ENCODE data around the gene BDKRB1. TPM values are rescaled to one million over a fixed set of nuclear protein-coding genes. Genes with fewer than 3 reads are reported as not detected.

The BDKRB1 gene
- total and polyA plus RNA-seq, 11 donors, result 0.08 to 1.7 (median 0.79) TPM; not detected in 7

DNA sequence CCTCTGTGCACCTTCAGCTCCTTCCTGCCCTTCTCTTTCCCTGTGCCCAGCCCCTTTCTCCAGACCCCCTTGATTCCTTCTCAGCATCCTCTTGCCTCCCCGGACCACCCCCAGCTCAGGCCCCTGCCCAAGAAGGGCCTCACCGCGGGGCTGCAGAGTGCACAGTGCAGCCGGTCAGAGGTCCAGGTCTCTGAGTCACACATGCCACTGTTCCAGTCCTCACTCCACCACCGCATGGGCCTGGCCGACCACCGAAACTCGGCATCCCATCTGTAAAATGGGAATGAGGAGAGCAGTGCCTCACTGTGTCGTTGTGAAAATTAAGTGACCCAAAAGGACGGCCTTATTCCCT, 13.3 kb downstream of the BDKRB1 start:
- Histone ChIP-seq H3K36me3 (no peaks in the 10 kb centered on the region), H3K9me3 (peaks cover 0 to 20% (median 0%) of the 10 kb centered on the region in 12 donors), H3K27me3 (peaks cover 0 to 2% (median 0%) of the 10 kb centered on the region in 9 donors), H3K4me1 (no peaks in the 10 kb centered on the region), H3K4me3 (no peak overlapping the region), H3K27ac (peak overlapping the region in 1 of 12 donors; percentile 50)
- TF ChIP-seq POLR2A (IDR thresholded peaks at IDR 0.05), result no peak
- TF ChIP-seq, protein P1, sequence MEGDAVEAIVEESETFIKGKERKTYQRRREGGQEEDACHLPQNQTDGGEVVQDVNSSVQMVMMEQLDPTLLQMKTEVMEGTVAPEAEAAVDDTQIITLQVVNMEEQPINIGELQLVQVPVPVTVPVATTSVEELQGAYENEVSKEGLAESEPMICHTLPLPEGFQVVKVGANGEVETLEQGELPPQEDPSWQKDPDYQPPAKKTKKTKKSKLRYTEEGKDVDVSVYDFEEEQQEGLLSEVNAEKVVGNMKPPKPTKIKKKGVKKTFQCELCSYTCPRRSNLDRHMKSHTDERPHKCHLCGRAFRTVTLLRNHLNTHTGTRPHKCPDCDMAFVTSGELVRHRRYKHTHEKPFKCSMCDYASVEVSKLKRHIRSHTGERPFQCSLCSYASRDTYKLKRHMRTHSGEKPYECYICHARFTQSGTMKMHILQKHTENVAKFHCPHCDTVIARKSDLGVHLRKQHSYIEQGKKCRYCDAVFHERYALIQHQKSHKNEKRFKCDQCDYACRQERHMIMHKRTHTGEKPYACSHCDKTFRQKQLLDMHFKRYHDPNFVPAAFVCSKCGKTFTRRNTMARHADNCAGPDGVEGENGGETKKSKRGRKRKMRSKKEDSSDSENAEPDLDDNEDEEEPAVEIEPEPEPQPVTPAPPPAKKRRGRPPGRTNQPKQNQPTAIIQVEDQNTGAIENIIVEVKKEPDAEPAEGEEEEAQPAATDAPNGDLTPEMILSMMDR (IDR thresholded peaks at IDR 0.05), result no peak
- intact Hi-C loops (cut with DNase I), result no loop called here
- ATAC-seq, result peak in 2 of 4 donors; percentile 27 to 38
- 87 to 95% (median 89%) methylated on average over 10 of the region's 10 CpGs for WGBS, 4 donors
- no peak for DNase-seq

DNA sequence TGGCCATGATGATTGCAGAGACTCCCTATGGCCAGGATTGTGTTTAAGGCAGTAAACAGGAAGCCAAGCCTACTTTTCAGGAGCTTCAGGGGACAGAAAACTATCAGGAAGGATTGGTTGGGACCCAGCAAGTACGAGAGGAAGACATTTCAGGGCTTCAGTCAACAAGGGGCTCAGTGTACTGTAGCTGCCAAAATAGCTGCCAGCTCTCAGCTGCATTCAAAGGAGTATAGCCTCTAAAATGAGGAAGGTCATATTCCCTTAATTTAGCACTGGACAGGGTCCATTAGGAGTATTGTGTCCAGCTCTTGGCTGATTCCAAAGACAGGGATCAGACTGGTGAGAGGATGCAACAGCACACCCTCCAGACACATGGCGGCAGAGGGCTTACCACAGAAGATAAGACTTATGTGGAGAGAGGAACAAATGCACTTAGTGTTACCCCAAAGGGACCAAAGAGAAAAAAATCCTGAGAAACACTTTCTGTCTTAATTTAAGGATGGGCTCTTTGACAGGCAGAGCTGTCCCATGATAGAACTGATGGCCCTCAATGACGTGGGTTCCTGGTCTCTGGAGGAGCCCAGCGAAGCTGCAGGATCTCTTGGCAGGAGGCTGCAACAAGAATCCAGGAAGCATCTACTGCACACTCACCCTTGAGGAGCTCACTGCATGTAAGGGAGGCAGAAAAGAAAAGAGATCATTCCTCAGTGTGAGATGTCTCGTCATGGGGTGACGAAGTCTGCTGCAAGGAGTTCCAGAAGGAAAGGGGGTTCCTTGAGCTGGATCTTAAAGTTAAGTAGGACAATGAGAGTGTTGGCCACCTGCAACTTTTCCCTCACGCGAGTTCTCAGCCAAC, 14.8 kb downstream of the BDKRB1 start:
- H3K36me3 ChIP-seq, result no peaks in the 10 kb centered on the region
- DNase-seq (no peak), ATAC-seq (no peak)
- H3K4me3 ChIP-seq, result no peak overlapping the region
- peaks cover 0 to 20% (median 0%) of the 10 kb centered on the region in 12 donors for H3K9me3 ChIP-seq
- H3K27ac ChIP-seq, result no peak overlapping the region
- TF ChIP-seq, protein P1 (IDR thresholded peaks at IDR 0.05), result no peak
- no peak for TF ChIP-seq POLR2A (IDR thresholded peaks at IDR 0.05)
- intact Hi-C loops (cut with DNase I), result loop anchor here in 4 of 10 donors (5.0 to 10.0 kb wide), 3 partner anchors 273 to 706 kb away; no protein-coding TSS in a partner anchor
- H3K4me1 ChIP-seq, result peaks cover 0 to 6% (median 0%) of the 10 kb centered on the region in 12 donors
- 75 to 79% (median 78%) methylated on average over 8 of the region's 8 CpGs for WGBS, 4 donors
- H3K27me3 ChIP-seq, result peaks cover 0 to 2% (median 0%) of the 10 kb centered on the region in 9 donors

DNA sequence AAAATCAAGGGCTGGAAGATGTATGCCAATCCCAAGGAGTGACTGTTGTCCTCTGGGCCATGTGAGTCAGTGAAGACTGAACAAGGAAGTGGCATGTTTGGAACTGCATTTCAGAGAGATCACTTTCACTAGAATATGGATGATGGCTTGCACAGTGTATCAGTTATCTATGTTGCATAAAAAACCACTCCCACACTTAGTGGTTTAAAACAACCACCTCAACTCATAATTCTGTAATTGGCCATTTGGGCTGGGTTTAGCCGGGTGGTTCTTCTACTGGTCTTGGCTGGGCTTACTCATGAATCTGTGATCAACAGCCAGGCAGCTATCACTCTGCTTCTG, 15.4 kb downstream of the BDKRB1 start:
- Histone ChIP-seq H3K36me3 (no peaks in the 10 kb centered on the region), H3K9me3 (peaks cover 0 to 20% (median 0%) of the 10 kb centered on the region in 12 donors), H3K27ac (no peak overlapping the region), H3K27me3 (peaks cover 0 to 2% (median 0%) of the 10 kb centered on the region in 9 donors), H3K4me1 (peaks cover 0 to 8% (median 0%) of the 10 kb centered on the region in 12 donors), H3K4me3 (no peak overlapping the region)
- DNase-seq, result no peak
- WGBS, 4 donors, result 97 to 100% (median 99%) methylated on average over 1 of the region's 1 CpG
- intact Hi-C loops (cut with DNase I), result loop anchor here in 4 of 10 donors (5.0 to 10.0 kb wide), 3 partner anchors 274 to 707 kb away; no protein-coding TSS in a partner anchor
- no peak for ATAC-seq
- TF ChIP-seq POLR2A (IDR thresholded peaks at IDR 0.05), result no peak
- TF ChIP-seq, protein P1 (IDR thresholded peaks at IDR 0.05), result no peak

DNA sequence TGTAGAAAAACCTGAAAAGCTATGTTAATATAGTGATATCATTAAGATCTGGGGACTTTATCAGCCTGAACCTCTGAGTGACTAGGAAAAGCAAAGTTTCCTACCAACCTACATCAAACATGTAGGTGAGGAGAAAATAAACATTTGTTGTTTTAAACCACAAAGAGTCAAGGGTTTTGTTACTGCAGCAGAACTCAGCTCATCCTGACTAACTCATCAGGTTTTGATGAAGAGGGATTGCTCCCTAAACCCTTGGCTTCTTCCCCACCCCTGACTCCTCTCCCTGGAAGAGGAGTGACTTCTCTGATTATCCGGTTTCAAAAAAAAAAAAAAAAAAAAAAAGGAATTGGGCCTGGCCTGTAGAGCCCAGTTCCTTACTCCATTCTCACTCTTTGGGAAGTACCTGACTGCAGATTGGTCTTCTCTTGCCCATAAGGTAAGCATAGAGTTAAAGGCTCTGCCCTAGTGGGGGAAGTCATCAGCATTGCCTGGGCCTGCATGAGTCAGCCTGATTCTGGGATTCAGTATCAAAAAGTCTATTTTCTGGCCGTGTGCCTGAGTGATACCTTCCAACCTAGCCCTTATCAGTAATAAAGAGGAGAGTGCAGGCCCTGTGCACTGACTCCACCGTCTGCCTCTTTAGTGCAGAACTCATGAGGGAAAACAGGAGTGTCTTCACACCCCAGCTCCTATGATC, 16.9 kb downstream of the BDKRB1 start:
- TF ChIP-seq, protein P1 (IDR thresholded peaks at IDR 0.05), result no peak
- TF ChIP-seq POLR2A (IDR thresholded peaks at IDR 0.05), result no peak
- ATAC-seq, result no peak
- Histone ChIP-seq H3K9me3 (peaks cover 0 to 26% (median 5%) of the 10 kb centered on the region in 12 donors), H3K27me3 (no peaks in the 10 kb centered on the region), H3K4me3 (no peak overlapping the region), H3K4me1 (peaks cover 0 to 8% (median 0%) of the 10 kb centered on the region in 12 donors), H3K36me3 (no peaks in the 10 kb centered on the region), H3K27ac (no peak overlapping the region)
- 26 to 48% (median 28%) methylated on average over 3 of the region's 3 CpGs for whole genome bisulfite sequencing, 4 donors
- intact Hi-C loops (cut with DNase I), result loop anchor here in 4 of 10 donors (5.0 to 10.0 kb wide), 3 partner anchors 276 to 708 kb away; no protein-coding TSS in a partner anchor
- DNase-seq, result no peak
